HG02943 (cell line): ENCODE data around the gene SMOC1.
"Not testable (repeated sequence)": the region's sequence is repeated elsewhere in the genome, so short reads cannot be mapped to it uniquely, and the experiment has no call there.

Experiments
- ATAC-seq: cut with Tn5 transposase; IDR thresholded peaks from one replicate; pipeline ENCODE4 v1.9.1; 2021; ENCODE audit warnings: mild to moderate bottlenecking, low read depth, moderate library complexity; ENCODE audit not compliant: unreplicated experiment

Gene SMOC1

GRCh38 chr14:69895109-69895508, 15.9 kb downstream of the SMOC1 start:
- no peak for ATAC-seq

- no peak for ATAC-seq
Measured at GRCh38 chr14:69896080-69896479, 16.9 kb downstream of the SMOC1 start.

GRCh38 chr14:69896972-69897371, 17.8 kb downstream of the SMOC1 start:
- no peak for ATAC-seq

- ATAC-seq, result no peak
Measured at GRCh38 chr14:69900603-69901002, 21.4 kb downstream of the SMOC1 start.

GRCh38 chr14:69901113-69901951, 22.1 kb downstream of the SMOC1 start:
- no peak for ATAC-seq

- ATAC-seq, result not testable (repeated sequence)
Measured at GRCh38 chr14:69903046-69903445, 23.8 kb downstream of the SMOC1 start.

GRCh38 chr14:69904246-69904645, 25.0 kb downstream of the SMOC1 start:
- ATAC-seq, result no peak

- ATAC-seq, result no peak
Measured at GRCh38 chr14:69906201-69906600, 27.0 kb downstream of the SMOC1 start.

GRCh38 chr14:69909826-69910550, 30.8 kb downstream of the SMOC1 start:
- ATAC-seq, result no peak

GRCh38 chr14:69910871-69911270, 31.7 kb downstream of the SMOC1 start:
- no peak for ATAC-seq

GRCh38 chr14:69913686-69914085, 34.5 kb downstream of the SMOC1 start:
- no peak for ATAC-seq

GRCh38 chr14:69916396-69916795, 37.2 kb downstream of the SMOC1 start:
- no peak for ATAC-seq

- ATAC-seq, result no peak
Measured at GRCh38 chr14:69917287-69917686, 38.1 kb downstream of the SMOC1 start.

- no peak for ATAC-seq
Measured at GRCh38 chr14:69919815-69920214, 40.6 kb downstream of the SMOC1 start.

GRCh38 chr14:69921052-69921451, 41.8 kb downstream of the SMOC1 start:
- no peak for ATAC-seq

GRCh38 chr14:69922198-69922597, 43.0 kb downstream of the SMOC1 start:
- no peak for ATAC-seq

GRCh38 chr14:69924201-69924600, 45.0 kb downstream of the SMOC1 start:
- no peak for ATAC-seq

- no peak for ATAC-seq
Measured at GRCh38 chr14:69928111-69928523, 48.9 kb downstream of the SMOC1 start.

- no peak for ATAC-seq
Measured at GRCh38 chr14:69930780-69931379, 51.7 kb downstream of the SMOC1 start.

GRCh38 chr14:69931960-69932359, 52.7 kb downstream of the SMOC1 start:
- ATAC-seq, result no peak

GRCh38 chr14:69932391-69932790, 53.2 kb downstream of the SMOC1 start:
- no peak for ATAC-seq
